GM21367 (cell line): ENCODE data around the gene COPS7A.

Source experiments
- ATAC-seq: cut with Tn5 transposase; IDR thresholded peaks from one replicate; pipeline ENCODE4 v1.9.1; 2021; ENCODE audit not compliant: unreplicated experiment

The COPS7A gene

DNA sequence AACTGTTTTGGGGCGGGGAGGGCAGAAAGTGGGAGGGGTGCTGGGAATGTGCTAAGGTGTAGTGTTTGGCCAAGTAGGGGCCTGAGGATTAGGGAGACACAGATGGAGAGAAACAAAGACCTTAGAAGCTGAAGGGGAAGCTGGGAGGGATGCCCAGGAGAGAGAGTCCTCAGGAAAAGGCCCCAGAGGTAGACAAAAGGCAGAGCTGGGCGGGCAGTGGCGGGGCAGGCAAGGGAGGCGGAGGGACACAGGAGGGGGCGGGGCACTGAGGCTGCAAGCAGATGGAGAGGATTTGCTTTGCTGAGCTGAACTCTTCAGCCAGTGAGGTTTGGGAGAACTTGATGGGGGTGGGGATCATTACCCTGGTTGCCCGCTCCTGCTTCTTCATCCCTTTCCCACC is 45.1 kb downstream of the COPS7A start:
- no peak for ATAC-seq

GRCh38 chr12:6769666-6770065 is 45.8 kb downstream of the COPS7A start:
- no peak for ATAC-seq

DNA sequence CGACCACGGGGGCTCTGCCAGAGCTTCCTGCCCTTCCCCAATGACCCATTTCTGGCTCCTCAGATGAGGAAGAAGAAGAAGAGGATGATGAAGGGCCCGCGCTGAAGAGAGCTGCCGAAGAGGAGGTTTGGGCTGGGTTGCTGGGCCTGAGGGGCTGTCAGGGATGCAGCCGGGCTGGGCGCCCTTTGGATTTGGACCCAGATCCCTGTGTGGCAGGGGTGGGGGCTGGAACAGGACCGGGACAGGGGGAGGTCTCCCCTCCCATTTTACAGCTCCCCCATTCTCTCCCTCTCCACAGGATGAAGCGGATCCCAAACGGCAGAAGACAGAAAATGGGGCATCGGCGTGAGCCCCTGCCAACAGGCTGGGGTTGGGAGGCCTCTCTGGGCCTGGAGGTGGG is 46.2 kb downstream of the COPS7A start:
- no peak for ATAC-seq

- ATAC-seq = no peak
Observed at GRCh38 chr12:6770600-6770999, 46.8 kb downstream of the COPS7A start.

GRCh38 chr12:6771091-6771495 is 47.2 kb downstream of the COPS7A start:
- no peak for ATAC-seq

GRCh38 chr12:6771509-6772330 is 47.9 kb downstream of the COPS7A start:
- ATAC-seq = no peak

DNA sequence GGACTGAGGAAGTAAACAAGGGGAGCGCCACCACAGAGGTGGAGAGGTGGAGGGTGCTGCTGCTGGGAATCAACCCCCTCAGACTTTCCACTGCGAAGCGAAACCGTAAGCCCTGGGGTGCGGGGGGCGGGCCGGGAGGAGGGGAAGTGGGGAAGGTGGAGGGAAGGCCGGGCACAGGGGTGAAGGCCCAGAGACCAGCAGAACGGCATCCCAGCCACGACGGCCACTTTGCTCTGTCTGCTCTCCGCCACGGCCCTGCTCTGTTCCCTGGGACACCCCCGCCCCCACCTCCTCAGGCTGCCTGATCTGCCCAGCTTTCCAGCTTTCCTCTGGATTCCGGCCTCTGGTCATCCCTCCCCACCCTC is 48.5 kb downstream of the COPS7A start, which contains the start of gene LAG3:
TSS of gene LAG3 (plus strand) at position 190 of the 365 bp plus-strand sequence. CDS start 333 bp downstream, outside the sequence.
- no peak for ATAC-seq

DNA sequence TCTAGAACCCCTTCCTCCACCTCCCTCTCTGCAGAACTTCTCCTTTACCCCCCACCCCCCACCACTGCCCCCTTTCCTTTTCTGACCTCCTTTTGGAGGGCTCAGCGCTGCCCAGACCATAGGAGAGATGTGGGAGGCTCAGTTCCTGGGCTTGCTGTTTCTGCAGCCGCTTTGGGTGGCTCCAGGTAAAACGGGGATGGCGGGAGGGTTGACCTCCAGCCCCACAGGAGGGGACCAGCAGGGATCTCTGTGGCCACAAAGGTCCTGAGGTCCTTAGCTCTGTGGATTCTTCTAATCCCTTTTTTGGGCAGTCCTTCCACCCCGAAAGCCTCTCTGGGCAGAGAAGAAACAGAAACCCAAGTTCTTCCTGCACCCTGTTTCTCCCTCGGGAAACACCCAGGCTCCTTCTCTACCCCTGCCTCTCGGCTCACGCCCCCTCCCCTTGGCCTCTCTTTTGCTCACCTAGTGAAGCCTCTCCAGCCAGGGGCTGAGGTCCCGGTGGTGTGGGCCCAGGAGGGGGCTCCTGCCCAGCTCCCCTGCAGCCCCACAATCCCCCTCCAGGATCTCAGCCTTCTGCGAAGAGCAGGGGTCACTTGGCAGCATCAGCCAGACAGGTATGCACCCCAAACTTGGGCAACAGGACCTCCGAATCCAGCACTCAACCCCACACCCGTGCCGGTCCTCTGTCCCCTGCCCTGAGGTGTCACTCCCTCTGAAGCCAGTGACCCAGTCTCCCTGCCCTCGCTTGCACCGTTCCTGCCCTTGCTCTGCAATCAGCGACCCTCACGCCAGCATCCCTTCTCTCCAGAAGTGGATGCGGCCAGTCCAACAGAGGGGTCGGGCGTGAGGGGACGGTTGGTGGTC is 49.1 kb downstream of the COPS7A start:
- no peak for ATAC-seq

GRCh38 chr12:6773590-6774351 is 49.9 kb downstream of the COPS7A start:
- ATAC-seq = no peak

GRCh38 chr12:6774499-6775062 is 50.7 kb downstream of the COPS7A start:
- ATAC-seq = no peak

DNA sequence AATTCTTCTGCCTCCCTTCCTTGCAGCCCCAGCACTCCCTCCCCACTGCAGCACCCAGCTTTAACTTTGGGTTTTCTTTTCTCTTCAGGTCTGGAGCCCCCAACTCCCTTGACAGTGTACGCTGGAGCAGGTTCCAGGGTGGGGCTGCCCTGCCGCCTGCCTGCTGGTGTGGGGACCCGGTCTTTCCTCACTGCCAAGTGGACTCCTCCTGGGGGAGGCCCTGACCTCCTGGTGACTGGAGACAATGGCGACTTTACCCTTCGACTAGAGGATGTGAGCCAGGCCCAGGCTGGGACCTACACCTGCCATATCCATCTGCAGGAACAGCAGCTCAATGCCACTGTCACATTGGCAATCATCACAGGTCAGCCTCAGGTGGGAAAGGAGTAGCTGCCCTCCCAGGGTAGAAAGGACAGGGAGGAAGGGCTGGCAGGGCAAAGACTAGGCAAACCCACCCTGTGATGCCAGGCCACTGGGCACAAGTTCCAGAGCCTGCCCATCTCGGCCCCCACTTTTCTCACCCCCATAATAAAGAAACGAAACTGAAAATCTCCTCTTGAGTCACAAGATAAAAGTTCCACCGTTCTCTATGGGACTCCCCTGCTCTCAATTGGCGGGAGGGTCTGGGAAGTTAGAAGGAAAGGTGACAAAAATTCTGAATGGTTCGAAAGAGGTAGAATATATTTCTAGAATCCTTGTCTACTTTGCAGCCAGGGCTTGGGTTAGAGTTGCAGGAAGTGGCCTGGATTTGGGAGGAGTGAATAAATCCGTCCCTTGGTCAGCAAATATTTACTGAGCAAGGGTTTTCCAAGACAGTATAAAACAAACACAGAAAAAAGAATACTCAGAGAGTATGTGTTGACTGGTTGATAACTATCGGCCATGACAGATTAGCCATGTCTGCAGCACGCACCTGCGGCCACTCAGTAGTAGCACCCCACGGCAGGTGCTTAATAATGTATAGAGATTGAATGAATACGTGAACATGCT is 51.6 kb downstream of the COPS7A start:
- ATAC-seq = no peak

DNA sequence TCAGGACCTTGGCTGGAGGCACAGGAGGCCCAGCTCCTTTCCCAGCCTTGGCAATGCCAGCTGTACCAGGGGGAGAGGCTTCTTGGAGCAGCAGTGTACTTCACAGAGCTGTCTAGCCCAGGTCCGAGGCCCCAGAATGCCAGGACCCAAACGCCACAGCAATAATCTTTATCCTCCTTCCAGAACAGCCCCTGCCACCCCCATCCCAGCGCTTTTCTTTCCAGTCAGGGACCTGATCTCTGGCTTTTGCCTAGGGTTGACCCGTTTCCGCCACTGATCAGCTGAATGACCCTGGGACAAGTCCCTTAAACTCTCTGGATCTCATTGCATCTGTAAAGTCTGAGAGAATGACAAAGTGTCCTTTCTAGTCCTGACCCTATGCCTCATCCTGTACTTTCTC is 53.5 kb downstream of the COPS7A start:
- no peak for ATAC-seq

GRCh38 chr12:6778217-6778573 is 54.3 kb downstream of the COPS7A start:
- ATAC-seq = no peak

GRCh38 chr12:6778574-6779550 is 55.0 kb downstream of the COPS7A start:
- peak; percentile 57 for ATAC-seq

DNA sequence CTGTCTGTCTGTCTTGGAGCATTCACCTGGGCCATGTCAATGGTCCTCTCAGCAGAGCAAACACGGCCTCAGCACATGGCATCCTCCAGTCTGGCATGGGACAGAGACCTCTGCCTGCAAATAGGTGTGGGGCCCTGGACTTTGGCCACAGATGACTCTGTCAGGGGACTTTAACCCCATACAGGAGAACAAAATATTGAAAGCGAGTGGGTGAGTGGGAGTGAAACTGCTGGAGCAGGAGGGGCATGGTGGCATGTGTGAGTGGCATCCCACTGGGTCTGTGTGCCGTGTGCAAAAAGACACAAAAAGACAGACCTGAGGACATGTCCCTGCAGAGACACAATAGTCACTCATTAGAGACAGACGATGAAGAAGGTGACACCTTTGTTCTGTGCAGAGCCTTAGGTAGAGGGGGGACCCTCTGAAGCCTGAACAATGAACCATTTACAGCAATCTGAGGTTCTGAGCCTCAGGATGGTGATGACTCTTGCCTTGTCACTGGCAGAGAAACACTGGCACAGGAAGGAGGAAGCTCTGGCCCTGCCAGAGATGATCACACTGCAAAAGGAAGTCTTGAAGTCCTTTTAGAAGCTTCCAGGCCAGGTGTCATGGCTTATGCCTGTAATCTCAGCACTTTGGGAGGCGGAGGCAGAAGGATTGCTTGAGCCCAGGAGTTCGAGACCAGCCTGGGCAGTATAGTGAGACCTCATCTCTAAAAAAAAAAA is 56.0 kb downstream of the COPS7A start:
- ATAC-seq = no peak

GRCh38 chr12:6780573-6780972 is 56.7 kb downstream of the COPS7A start:
- no peak for ATAC-seq
